B cell (primary cell): ENCODE data around the gene PLEK2.

ENCODE experiments used
- EZH2 ChIP-seq: IDR thresholded peaks from 2 replicates; pipeline ENCODE4 v1.6.1; 2012; ENCODE audit warnings: borderline replicate concordance, low read depth, mild to moderate bottlenecking, moderate library complexity, low read length; ENCODE audit not compliant: insufficient read depth, poor library complexity, severe bottlenecking
- TF ChIP-seq, protein P1 (sequence below): fragments of 200-600 bp; IDR thresholded peaks from one replicate; pipeline ENCODE4 v1.8.0; 2022; ENCODE audit warnings: antibody characterized with exemption, mild to moderate bottlenecking

DNA sequence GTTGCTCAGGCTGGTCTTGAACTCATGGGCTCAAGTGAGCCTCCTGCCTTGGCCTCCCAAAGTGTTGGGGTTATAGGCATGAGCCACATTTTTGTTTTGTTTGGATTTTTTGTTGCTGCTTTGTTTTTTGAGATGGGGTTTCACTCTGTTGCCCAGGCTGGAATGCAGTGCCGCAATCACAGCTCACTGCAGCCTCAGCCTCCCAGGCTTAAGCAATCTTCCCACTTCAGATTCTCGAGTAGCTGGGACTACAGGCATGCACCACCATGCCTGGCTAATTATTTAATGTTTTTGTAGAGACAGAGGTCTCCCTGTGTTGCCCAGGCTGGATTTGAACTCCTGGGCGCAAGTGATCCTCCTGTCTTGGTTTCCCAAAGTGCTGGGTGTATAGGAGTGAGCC is 5.7 kb upstream of the PLEK2 start:
- TF ChIP-seq, protein P1, sequence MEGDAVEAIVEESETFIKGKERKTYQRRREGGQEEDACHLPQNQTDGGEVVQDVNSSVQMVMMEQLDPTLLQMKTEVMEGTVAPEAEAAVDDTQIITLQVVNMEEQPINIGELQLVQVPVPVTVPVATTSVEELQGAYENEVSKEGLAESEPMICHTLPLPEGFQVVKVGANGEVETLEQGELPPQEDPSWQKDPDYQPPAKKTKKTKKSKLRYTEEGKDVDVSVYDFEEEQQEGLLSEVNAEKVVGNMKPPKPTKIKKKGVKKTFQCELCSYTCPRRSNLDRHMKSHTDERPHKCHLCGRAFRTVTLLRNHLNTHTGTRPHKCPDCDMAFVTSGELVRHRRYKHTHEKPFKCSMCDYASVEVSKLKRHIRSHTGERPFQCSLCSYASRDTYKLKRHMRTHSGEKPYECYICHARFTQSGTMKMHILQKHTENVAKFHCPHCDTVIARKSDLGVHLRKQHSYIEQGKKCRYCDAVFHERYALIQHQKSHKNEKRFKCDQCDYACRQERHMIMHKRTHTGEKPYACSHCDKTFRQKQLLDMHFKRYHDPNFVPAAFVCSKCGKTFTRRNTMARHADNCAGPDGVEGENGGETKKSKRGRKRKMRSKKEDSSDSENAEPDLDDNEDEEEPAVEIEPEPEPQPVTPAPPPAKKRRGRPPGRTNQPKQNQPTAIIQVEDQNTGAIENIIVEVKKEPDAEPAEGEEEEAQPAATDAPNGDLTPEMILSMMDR: no peak
- no peak for TF ChIP-seq EZH2
